GM12875 (cell line): ENCODE data around the gene ABCA7.
A peak's percentile ranks its signal among the peaks of the same experiment; 100 is the strongest.
"Not testable (repeated sequence)": the region's sequence is repeated elsewhere in the genome, so short reads cannot be mapped to it uniquely, and the experiment has no call there.

Experiments
- H3K4me3 ChIP-seq: one replicate; pipeline ENCODE4 v1.5.1; 2011; ENCODE audit warnings: low read depth, low read length, control low read depth
- CTCF ChIP-seq: IDR thresholded peaks from 2 replicates; pipeline ENCODE4 v1.5.1; 2011; ENCODE audit warnings: low read depth, mild to moderate bottlenecking, control low read depth, inconsistent platforms, low read length, moderate library complexity, borderline replicate concordance; ENCODE audit not compliant: insufficient read depth

The ABCA7 gene

DNA sequence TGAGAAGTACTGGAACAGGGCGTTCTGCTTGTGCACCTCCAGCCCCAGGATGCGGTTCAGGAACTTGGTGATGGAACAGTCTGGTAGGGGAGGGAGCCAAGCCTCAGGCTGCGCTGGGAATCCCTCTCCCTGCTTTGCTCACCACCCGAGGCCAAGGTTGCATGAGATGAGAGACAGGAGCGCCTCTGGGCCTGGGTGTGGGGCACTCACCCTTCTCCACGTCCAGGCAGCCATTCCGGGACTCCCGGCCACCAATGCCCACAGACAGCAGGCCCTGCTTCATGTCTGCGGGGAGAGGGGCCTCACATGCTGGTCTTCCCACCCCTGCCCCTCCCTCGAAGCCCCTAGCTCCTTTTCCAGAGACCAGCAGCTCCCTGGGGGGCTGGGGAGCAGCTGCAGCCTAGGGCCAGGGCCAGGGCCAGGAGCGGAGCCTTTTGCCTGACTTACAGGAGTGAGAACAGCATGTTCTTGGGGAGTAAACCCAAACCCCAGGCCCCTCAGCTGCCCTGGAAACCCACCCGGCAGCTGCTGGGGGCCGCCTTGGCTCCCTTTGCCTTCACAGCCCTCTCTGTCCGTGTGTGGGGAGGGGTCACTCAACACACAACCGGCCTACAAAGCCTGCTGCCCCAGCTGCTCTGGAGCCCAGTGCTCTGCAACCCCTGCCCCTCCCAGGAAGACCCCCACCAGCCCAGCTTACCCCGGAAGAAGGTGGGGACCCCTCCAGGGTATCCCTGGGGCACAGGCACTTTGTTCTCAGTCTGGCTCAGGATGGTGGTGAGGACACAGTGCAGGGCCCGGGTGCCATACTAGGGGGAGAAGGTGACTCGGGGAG lies 71.1 kb downstream of the ABCA7 start:
- TF ChIP-seq CTCF = no peak
- H3K4me3 ChIP-seq = no peak overlapping the region

DNA sequence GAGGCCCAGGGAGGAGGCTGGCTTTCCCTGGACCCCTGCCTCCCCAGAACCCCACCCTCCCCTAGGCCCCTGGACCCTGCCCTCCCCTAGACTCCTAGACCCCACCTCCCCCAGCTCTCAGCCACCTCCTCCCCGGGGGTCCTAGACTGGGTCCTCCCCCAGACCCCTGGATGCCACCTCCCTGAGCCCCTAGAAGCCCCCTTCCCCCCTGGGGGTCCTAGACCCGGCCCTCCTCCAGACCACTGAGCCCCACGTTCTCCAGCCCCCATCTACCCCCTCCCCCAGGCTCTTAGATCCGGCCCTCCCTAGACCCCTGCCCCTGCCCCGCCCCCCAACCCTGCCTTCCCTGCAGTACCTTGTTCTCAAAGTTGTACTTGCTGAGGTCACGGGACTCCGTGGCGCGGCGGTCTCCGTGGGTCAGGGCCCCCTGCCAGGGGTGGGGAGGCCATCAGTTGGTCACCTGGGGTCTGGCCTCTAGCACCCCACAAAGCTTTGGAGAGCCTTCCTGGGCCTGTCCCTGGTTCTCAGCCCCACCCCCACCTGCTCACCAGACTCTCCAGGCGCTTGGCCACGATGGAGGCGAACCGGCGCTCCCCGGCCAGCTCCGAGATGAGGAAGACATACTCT lies 71.8 kb downstream of the ABCA7 start:
- TF ChIP-seq CTCF = no peak
- no peak overlapping the region for H3K4me3 ChIP-seq

DNA sequence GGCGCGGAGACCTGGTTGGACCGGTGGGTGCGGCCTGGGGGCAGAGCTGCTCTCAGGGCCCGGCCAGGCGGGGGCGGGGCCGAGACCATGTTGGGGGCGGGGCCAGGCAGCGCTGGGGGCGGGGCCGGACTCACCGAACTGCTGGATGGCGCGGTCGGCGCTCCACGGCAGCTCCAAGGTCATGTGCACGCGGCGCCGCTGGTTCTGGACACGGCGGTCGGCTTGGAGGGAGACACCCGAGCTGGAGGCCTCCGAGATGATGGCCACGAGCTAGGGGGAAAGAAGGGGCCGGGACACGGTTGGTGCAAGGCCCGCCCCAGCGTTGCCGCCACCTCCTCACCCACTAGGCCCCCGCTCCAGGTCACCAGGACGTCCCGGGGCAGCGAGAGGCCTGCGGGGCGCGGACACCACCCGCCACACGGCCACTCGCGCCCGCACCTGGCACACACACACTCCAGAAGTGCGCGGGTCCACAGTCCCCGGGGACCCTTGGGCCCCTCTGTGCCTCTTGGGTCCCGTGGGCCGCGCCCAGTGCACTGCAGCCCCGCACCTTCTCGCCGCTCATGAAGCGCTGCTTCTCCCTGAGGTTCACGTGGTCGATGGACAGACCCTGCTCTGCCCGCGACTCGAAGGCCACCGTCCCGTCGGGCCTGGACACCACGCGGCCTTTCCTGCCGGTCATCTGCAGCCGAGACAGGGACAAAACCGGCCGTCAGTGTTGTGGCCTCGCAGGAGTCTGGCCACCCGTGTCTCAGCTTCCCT lies 72.5 kb downstream of the ABCA7 start:
- H3K4me3 ChIP-seq = no peak overlapping the region
- no peak for TF ChIP-seq CTCF

GRCh38 chr19:1113030-1113985 lies 73.4 kb downstream of the ABCA7 start:
- TF ChIP-seq CTCF = peak; percentile 92
- no peak overlapping the region for H3K4me3 ChIP-seq

DNA sequence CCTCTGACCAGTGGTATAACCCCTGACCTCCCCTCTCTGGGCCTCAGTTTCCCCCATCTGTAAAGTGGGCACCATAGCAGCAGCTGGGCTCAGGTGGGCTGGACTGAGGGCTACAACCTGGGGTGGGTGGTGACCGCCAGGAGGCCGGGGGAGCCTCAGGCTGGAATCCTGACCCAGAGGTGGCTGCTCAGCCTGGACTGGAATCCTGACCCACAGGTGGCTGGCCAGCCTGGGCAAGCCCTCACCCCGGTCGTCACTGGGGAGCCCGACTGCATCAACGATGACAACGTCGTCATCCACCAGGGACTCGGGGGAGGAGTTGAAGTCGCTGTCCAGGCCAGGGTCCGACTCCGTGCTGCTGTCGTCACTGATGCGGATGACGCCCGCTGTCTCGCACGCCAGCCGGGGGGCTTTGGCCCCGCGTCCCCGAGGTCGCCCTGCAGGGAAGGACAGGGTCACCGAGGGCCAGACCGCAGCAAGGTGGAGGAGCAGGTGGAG lies 74.1 kb downstream of the ABCA7 start:
- TF ChIP-seq CTCF = no peak
- no peak overlapping the region for H3K4me3 ChIP-seq

DNA sequence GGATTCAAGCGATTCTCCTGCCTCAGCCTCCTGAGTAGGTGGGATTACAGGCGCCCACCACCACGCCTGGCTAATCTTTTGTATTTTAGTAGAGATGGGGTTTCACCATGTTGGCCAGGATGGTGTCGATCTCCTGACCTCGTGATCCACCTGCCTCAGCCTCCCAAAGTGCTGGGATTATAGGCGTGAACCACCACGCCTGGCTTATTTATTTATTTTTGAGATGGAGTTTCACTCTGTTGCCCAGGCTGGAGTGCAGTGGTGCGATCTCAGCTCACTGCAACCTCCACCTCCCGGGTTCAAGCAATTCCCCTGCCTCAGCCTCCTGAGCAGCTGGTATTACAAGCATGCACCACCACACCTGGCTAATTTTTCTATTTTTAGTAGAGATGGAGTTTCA lies 74.8 kb downstream of the ABCA7 start:
- not testable (repeated sequence) for H3K4me3 ChIP-seq
